Smooth muscle cell of the brain vasculature (primary cell): ENCODE results near the gene CRTC1.
"Not testable (repeated sequence)": the region's sequence is repeated elsewhere in the genome, so short reads cannot be mapped to it uniquely, and the experiment has no call there.

Experiments used
- DNase-seq: peaks from one replicate; pipeline ENCODE4 v3.0.0-alpha.2; 2012; ENCODE audit warnings: low read depth, low spot score

The CRTC1 gene

GRCh38 chr19:18725841-18726770 lies 42.6 kb downstream of the CRTC1 start:
- no peak for DNase-seq

DNA sequence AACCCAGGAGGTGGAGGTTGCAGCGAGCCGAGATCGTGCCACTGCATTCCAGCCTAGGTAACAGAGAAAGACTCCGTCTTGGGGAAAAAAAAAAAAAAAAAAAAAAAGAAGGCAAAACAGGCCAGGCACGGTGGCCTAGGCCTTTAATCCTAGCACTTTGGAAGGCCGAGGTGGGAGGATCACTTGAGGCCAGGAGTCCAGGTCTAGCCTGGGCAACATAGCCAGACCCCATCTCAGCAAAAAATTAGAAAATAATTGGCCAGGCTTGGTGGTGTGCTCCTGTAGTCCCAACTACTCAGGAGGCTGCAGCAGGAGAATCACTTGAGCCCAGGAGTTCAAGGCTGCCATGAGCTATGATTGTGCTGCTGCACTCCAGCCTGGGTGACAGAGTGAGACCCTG lies 43.4 kb downstream of the CRTC1 start:
- DNase-seq: no peak

DNA sequence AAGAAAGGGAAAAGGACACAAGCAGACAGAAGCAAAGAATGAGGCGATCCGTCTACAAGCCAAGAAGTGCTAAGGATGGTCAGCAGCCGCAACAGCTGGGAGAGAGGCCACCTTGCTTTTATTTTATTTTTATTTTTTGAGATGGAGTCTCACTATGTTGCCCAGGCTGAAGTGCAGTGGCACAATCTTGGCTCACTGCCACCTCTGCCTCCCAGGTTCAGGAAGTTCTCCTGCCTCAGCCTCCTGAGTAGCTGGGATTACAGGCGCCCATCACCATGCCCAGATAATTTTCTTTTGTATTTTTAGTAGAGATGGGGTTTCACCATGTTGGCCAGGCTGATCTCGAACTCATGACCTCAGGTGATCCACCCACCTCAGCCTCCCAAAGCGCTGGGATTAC lies 44.1 kb downstream of the CRTC1 start:
- DNase-seq: not testable (repeated sequence)

GRCh38 chr19:18729933-18730530 lies 46.6 kb downstream of the CRTC1 start:
- no peak for DNase-seq

DNA sequence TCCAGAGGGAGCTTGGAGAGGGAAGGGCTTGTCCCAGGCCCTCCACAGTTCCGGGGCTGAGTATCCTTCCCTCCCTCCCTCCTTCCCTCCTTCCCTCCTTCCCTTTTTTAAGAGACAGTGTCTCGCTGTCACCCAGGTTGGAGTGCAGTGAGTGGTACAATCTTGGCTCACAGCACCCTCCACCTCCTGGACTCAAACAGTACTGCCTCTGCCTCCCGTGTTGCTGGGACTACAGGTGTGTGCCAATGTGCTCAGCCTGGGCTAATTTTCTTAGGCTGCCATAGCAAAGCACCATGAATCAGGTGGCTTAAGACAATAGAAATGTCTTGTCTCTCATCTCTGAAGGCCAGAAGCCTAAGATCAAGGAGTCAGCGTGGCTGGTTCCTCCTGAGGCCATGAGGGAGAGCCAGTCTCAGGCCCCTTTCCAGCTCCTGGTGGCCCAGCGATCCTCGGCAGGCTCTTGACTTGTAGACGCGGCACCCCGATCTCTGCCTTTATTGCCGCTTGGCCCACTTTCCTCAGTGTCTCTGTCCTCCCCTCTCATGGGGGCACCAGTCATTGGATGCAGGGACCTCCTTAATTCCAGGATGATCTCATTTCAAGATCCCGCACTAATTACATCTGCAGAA lies 47.5 kb downstream of the CRTC1 start:
- DNase-seq: no peak

- DNase-seq: no peak
These were observed 48.1 kb downstream of the CRTC1 start for GRCh38 chr19:18731562-18732008.

DNA sequence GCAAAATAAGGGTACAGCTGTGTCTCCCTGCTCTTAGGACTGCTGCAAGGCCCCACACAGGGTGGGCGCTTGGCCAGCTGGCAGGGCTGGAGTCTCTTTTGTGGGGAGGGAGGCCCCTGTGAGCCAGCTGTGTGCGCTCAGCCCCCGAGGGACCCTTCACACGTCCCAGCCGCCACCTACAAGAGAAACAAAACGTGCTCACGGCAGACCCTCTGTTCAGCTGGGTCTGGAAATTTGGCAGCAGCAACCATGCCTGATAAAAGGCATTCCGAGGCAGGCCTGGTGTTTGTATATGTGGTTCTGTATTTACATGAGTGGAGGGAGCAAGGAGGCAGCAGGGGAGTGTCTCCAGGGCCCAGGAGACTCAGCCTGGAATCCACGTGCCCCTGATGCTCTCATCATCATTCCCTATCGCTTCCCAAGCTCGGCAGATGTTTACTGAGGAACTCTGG lies 49.7 kb downstream of the CRTC1 start:
- DNase-seq: peak; percentile 20

DNA sequence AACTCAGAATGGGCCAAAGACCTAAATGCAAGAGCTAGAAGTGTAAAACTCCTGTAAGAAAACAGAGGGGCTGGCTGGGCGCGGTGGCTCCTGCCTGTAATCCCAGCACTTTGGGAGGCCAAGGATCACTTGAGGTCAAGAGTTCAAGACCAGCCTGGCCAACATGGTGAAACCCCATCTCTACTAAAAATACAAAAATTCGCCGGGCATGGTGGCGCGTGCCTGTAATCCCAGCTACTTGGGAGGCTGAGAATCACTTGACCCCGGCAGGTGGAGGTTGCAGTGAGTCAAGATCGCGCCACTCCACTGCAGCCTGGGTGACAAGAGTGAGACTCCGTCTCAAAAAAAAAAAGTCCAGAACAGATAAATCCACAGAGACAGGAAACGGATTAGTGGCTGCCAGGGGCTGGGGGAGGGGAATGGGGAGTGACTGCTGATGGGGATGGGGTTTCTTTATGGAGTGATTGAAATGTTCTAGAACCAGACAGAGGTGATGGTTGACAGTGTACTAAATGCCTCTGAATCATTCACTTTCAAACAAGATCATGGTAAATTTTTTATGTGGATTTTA lies 50.4 kb downstream of the CRTC1 start:
- not testable (repeated sequence) for DNase-seq

DNA sequence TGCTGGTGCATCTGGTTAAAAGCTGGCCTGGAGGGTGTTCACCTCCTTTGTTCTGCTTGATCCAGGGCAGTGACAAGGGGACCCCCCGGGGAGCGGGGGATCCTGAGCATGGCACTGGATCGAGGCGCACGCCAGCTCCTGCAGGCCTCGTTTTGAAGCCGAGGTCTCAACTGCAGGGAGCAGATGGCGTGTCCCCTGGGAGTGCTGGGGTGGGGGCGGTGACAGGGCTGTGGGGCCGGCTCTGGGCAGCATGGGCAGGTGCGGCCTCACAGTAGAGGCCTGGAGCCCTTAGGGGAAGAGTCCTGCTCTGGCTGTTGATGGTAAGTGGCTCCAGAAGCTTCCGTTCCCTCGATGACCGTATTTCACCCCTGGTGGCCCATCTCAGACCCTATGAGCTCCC lies 51.8 kb downstream of the CRTC1 start:
- DNase-seq: no peak

GRCh38 chr19:18735752-18736151 lies 52.3 kb downstream of the CRTC1 start:
- no peak for DNase-seq

DNA sequence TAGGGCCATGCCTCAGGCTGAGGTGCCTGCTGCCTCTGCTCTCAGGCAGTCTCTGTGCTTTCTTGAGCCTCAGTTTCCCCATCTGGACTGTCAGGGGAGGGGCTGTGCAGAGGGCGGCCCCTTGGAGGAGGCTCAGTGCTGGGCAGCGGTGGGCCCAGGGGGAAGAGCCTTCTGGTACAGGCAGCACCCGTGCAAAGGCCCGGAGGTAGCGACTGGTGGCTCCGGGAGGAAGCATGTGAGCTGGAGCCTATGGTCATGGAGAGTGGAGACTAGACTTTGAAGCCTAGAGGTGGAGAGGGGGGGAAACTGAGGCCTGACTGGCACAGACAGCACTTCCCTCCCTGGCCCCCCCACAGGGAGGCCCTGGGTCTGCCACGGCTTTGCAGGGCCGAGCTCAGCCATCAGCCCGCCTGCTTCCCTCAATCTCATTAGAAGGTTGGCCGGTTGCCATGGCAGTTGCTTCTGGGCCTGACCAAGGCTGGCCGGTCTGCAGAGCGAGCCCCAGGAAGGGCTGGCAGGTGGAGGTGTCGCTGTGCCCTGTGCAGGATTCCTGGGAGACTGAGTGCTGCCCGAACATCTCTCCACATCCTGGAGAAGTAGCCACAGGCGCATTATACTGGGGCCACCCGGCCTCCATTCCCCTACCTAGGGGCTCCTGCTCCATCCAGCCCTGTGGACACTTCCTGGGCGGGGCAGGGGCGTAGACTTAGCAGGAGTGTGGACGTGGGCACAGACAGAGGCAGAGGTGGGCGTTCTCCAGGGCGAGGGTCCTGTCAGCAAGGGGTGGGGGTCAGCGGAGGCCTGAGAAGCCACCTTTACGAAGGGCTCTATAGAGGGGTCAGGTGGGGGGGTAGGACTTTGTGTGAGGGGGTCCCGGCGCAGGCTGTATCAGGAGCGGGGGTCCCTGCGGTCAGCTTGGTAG lies 53.2 kb downstream of the CRTC1 start:
- no peak for DNase-seq

GRCh38 chr19:18737337-18737953 lies 54.0 kb downstream of the CRTC1 start:
- DNase-seq: no peak

DNA sequence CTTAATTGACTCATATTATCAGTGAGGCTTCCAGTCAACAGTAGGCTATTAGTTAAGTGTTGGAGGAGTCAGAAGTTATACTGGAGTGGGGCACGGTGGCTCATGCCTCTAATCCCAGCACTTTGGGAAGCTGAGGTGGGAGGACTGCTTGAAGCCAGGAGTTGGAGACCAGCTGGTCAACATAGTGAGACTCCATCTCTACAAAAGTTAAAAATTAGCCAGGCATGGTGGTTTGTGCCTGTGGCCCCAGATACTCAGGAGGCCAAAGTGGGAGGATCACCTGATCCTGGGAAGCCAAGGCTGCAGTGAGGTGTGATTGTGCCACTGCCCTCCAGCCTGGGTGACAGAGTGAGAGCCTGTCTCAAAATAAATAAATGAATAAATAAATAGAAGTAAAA lies 54.5 kb downstream of the CRTC1 start:
- DNase-seq: no peak

DNA sequence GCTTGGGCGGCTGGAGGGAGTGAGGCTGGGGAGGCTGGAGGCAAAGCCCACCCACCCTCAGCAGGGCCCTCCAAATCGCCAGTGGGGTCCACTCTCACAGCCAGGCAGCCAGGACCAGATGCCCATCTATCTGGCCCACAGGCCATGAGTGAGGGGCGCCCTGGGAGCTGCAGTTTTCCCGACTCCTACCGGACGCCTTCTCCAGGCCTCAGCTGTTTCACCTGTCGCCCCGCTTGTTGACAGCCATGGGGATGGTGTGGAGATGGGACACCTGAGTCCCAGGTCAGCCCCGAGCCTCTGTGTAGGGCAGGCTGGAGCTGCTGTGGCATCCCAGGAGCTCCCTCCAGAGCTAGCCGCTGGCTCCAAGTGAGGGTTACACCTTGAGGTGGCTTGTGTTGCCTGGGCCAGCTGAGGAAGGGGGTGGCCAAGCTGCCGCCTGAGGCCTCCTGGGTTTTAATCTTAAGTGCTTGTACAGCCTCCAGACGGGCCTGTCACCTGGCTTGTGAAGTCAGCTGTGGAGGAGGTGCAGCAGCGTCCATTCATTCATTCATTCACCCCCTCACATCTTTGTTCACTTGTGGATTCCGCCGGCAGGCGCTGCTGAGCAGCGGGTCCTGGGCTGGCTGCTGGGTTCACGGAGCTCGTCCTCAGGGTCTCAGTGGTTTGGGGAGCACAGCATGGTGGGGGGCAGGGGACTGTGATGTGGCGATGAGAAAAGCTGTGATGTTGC lies 55.6 kb downstream of the CRTC1 start:
- no peak for DNase-seq

GRCh38 chr19:18741124-18742121 lies 57.9 kb downstream of the CRTC1 start:
- no peak for DNase-seq

- DNase-seq: no peak
These were observed 58.8 kb downstream of the CRTC1 start for GRCh38 chr19:18742324-18742723.

DNA sequence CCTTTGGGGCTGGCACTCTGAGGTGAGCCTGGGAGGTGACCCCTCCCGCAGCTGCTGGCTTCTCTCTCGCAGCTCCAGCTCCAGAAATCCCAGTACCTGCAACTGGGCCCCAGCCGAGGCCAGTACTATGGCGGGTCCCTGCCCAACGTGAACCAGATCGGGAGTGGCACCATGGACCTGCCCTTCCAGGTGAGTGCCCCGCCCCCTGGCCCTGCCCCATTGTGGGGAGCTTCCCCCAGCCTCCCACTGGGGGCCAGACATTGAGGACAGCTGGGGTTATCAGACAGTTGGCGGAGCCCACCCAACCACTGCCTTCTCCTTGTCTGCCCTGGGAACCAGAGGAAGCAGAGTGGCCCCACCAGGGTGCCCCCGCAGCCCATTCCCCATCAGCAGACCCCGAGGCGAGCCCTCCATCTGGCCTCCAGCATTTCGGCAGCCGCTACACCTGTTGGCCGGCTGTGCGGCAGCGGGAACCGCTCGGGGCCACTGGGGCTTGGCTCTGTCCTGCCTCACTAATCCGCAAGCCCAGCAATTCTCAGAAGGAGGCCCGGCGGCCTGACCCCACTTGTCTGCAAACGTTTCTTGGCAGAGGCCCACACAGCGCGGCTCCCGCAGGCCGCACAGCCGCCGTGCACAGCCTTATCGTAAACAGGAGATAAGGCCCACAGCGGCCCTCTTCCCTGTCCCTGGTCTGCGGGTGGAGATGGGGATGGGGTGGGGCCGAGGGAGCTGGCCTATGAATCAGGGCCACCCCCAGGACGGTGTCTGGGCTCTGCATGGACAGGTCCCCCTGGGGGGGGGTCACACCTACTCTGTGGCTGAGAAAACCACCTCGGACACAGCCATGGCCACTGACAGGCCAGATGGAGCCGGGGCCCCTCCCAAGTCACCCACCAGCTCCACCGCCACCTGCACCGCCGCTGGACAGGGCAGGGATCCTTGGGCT lies 59.6 kb downstream of the CRTC1 start:
- no peak for DNase-seq
